GM21367 (cell line): ENCODE data around the gene DUOX1.

Experiments
- ATAC-seq: cut with Tn5 transposase; IDR thresholded peaks from one replicate; pipeline ENCODE4 v1.9.1; 2021; ENCODE audit not compliant: unreplicated experiment

DUOX1 gene

DNA sequence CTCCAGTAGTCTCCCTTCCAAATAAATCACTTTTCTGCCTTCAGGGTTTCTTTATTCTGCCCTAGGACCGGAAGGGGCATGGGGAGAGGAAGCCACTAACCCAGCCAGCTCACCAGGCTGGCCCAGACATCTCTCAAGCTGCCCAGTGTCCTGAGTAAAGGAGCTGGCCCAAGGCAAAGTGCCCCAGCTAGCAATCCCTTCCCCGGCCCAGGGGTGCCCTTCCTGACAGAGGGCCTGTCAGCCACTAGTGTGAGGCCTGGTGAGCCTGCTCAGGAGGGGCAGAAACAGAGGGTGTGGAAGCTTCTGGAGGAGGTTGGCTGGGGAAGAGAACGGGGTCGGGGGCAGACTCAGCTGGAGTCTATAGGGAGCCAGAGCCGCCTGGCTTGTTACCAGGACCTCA lies 35.7 kb downstream of the DUOX1 start:
- ATAC-seq: no peak

DNA sequence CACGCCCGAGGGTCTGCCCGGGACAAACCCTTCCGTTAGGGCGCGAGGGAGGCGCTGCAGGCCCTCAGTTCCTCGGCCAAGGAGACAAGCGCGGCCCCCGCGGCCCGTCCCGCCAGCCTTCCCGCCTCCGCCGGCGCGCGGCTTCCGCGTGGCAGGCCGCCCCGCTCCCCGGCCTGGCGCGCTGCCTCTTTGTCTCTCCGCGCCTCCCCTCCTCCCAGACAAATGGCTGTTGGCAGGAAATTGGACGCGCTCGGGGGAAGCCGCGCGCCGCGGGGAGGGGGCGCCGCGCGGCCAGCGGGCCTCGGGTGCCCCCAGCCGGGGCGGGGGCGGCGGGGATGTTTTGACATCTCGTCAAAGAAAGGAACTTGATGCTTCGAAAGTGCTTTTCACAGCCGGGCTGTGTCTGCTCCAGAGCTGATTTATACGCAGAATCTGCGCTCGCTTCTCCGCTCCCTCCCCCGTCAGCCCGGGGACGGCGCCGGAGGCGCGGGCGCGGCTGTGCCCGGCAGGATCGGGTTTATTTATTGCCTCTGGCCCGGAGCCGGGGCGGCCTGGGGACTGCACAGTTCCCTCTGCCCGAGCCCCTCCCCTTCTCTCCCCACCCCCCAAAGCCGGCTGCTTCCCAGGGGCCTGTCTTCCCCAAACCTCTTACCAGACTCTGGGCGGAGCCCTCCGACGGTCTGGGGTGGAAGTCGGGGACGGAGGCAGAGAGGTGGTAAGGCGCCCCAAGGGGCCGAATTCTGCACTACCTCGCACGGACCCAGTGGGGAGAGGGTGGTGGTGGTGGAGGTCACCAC lies 37.2 kb downstream of the DUOX1 start:
- peak; percentile 85 for ATAC-seq

DNA sequence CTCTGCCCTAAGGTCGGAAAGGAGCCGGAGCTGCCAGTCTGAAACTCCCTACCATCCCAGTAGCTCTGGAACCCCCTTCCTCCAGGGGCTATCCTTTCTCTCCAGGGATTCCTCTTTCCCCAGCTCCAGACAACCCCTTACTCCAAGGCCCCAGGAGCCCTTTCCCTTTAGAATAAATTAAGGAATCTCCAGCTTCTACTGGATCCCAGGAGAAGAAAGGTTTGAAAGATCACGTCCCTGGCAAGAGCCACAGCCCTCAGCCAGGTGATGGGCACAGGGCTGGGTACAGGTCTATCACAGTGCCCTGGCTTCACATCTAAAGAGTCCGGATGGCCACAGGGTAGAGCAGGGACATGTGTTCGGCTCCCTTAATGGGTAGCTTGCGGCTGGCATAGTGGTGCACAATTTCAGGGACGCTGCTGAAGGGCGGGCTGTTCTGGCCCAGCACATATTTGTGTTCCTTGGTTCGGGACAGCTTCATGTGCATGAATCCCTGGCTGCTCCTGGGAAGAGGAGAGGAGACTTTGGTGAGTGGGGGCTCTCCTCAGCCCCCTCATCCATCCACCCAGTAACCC lies 37.9 kb downstream of the DUOX1 start:
- no peak for ATAC-seq

DNA sequence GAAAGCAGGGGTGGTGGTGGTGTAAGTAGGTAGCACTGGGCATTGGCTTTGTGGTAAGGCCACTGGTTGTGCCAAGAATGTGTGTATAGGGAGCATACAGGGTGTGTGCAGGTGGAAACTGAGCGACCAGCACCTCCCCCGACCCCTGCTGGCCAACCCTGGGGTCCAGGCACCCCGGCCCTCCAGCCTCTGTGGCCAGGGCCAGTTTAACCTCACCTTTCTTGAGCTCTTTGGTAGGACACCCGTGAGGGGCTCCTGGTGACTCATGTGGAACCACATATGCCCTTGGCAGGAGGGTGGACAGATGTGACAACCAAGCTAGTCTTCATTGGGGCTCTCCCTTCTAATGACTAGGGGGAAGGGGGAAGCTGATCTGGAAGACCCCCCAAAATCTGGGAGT lies 38.5 kb downstream of the DUOX1 start:
- ATAC-seq: no peak

DNA sequence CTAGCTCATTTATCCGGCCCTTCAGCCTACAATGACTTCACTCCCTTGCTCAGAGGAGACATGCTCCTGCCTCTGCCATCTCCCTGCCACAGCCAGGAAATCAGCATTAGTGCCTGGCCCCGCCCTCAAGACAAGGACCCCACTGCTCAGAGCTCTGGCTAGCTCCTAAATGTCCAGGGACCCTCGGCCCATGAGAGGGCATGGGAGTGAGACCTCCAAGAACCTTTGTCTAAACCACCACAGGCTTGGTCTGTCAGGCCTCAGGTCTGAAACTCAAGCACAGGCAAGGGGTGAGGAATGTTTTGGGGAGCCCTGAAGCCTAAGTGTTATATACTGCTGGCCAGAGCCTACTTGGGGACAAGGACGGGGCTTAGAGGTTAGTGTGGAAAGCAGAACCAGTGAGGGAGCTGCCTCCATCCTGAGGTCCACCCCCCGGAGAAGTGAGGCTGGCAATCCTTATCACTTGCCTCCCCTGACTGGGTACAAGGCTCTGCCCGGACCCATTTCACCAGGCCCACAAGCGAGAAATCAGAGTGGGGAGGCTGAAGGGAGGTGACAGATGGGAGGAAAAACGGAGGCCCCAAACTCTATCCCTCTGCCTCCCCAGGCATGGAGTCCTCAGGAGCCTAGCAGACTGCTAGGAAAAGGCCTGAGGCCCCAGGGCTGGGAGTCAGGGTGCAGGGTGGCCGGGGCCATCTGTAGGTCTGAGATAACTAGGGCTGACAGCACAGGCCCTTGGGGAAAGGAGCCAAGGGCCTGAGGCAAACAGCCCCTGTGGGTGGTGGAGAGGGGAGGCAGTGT lies 39.2 kb downstream of the DUOX1 start:
- no peak for ATAC-seq

DNA sequence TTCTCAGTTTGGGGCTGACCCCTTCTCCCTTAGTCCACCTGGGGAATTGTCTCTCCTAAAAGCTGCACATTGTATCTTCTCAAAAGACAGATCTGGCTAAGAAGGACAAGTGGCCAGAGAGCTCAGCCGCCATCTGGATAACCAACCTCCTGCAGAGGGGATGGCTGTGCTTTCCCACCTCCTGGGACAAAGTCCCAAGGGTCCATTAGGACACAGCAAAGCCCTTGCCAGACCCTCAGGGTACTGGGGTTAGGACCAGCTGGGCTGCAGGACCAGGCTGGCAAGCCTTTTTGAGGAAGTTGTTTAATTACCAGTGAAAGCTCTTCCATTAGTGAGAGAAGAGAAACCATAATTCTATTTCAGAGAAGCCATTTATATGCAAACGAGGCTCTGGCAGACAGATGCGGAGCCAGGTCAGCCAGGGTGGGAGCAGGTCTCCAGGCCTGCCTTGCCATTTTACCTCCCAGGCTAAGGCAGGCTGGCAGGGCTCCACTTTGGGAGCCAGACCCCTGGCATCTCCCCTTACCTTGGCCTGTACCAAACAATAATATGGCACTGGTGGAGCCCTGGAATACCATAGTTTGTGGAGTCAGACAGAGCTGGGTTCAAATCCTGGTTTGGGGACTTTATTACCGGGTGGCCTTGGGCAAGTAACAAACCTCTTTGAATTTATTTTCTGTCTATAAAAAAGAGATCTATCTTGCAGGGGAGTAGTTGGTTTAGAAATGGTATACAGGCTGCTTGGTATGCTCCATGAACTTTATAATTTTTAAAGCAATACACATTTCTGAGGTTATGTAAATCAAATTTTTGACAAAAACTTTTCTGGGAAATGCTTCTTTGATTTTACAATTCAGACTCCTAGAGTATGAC lies 40.0 kb downstream of the DUOX1 start:
- ATAC-seq: no peak

DNA sequence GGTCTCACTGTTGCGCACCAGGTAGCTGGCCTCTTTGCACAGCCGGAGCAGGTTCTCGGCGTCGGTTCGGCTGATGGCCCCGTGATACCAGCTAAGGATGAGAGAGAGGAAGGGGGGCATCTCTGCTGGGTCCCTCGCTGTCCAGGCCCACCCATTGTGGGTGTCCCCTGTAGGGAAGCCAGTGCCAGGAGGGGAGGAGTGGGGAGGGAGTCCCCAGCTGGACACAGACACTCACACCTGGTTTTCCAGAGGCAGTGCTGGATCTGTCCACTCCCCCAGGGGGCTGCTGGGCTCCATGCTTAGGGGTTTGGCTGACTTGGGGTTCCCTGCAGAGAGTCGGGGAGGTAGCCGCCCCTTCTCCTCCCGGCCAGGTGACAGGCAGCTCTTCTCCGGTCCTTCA lies 42.1 kb downstream of the DUOX1 start:
- ATAC-seq: no peak

DNA sequence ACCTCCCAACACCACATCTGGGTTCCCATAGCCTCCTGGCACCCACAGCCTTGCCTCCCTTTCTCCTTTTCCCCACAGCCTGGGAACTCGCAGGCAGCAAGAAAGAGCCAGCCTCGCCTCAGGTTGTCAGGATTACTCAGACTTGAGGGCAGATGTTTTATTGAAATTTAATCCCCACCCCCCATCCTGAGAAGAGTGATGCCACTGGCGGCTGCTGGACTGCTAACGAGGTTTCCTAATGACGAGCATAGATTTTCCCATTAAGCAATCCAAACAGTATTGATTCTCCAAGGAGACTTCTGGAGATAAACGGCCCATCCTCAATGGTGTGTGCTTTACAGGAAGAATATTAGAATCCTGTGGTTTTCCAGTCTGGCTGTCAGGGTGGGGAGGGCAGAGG lies 44.3 kb downstream of the DUOX1 start:
- no peak for ATAC-seq

DNA sequence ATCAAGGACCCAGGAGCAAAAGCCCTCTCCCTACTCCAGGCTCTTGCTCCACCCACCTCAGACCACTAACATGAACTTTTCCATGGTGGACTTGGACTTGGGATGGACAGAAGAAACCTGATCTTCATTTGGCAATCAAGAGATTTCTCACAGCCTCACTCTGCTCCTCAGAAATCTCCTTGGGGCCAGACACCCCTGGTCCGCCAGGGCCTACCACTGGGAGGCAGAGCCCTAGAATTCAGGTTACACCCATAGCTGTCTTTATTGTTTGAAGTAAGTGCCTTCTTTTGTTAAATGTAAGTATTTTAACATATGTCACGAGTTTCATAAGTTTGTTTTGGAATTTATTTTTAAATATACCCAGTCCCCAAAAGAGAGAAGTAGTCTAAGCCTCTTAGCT lies 44.8 kb downstream of the DUOX1 start:
- ATAC-seq: no peak

DNA sequence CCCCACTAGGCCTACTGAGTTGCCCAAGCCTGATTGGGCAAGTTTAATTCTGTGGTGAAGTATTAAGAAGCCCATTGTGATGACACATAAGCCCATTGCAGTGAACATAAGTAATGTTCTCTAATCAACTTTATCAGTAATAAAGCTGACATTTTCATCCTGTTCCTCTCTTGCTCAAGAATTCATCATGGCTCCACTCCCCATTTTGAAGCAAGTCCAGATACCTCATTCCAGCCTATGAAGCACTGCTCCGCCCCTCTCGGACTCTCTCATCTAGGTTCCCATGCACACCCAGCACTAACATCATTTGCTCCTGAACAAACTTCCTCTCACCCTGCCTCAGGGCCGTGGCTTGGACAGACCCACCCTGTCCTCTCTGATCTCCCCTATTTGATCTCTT lies 47.5 kb downstream of the DUOX1 start:
- ATAC-seq: no peak

DNA sequence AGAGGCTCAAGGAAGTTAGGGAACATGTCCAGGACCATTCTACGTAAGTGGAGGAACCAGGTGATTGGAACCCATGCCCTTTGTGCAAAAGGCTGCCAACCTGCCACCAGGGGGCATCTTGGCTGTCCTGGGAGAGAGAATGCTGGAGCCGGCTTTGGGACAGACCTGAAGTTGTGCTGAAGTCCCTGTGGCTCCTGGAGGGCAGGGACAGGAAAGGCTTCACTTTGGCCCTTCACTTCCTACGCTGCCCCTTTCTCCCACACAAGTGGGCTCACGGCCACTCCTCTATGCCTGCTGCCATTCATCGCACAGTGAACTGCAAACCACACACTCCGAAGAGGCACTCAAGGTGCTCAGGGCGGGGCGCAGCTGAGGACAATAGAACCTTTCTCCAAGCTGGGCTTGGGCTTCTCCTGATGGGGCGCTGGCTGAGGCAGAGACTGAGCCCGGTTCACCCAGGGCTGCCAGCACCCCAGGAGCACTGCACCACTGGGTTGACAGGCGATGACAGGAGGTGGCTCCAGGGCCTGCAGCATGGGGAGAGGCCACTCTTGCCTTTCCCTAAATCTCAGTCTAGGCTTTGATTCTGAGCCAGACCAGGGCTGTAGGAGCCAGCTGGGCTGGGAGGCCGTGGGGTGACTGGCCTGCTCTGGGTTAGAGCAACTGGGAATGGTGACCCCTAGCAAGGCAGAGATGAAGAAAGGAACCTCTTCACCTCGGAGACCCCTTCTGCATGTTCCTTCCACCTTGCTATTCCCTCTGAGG lies 49.6 kb downstream of the DUOX1 start:
- ATAC-seq: no peak

DNA sequence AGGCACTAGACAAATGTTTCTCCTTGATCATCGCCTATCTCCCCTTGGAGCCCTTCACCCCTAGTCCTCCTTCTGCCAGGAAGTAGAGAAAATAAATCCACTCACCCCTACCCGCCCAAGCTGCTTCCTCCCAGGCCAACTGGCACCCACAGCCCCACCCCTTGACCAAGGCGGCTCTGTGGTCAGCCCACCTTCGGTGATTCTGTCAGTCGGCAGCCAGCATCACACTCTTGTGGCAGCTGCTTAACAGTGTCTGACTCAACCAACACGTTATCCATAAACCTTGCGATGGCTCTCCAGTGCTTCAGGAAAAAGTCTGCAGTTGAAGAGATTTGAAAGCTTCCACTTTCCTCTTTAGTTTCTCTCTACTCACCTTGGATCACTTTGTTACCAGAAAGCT lies 50.4 kb downstream of the DUOX1 start:
- ATAC-seq: no peak

DNA sequence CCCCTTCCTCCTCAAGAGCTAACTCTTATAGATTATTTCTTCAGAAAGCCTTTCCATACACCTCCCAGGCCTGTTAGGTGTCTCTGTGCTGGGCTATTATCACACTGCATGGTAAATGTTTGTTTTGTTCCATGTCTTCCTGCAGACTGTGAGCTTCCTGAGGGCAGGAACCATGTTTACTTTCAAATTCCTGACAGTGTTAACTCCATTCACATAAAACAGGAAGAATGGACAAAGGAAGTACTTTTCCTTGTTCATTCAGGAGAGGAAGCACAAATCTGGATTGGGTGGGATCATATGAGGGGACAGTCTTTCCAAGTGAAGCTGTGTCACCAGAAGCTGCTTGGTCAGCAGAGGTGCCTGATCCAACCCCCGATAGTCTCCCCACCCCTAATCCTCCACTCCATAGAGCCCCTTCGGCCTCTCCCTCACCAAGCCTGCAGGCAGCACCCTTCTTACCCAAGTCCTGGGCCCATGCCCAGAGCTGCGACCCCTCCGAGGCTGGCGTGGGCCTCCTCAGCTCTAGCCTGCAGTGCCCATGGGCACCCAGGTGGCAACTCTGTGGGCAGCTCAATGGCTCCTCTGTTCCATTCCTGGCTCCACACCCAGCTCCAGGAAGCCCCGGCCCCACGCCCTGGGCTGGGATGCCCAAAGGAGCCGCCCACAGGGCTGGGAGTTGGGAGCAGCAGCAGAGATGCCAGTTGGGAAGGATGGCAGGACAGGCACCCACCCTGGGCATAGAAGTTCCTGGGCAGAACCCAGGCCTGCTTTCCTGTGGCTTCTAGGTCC lies 51.0 kb downstream of the DUOX1 start:
- no peak for ATAC-seq

DNA sequence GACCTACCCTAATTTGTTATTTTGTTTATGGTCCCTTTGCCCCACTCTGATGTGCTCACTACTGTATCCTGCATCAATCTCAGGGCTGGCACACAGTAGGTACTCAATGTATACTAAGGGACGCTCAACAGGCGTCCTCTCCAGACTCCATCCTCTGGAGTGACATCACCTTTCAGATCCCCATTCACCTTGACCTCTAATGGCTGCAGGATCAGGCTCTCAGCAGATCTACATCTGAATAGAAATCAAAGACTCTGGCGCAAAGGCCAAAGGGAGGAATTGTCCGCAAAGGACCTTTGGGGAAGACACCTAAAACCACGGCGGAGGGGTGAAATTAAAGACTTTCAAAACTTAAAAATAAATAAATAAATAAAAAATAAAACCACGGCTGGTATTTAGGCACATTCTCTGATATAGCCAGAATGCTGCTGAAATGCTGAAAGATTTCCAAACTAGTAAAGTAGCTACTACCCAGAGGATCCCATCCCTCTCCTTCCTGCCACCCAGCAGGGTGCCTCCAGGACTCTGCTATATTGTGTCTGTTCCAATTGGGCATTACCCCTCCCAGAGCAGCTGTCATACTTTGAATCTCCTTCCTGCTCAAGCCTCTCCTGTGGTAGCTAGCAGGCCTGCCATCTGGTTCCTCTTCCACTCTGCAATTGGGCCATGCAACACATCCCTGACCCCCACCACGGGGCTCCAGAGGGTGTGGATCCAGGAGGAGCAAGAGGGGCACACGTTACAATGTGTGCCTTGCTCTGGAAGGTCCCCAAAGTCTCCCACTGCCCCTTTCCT lies 51.9 kb downstream of the DUOX1 start:
- no peak for ATAC-seq

DNA sequence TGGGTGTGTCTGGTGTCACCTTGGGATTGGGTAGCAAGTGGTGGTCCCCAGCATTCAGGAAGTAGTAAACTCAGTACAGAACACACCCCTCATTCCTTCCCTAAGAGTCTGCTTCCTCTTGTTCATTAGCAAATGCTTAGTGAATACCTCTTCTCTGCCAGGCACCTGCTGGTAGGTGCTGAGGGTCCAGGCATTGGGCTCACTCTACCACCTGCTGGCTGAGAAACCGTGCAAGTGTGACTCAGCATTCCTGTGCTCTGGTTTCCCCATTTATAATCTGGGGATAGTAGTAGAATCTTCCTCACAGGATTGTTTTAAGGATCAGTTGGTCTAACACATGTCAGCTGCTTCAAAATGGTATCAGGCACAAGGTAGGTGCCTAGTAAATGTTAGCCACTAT lies 53.2 kb downstream of the DUOX1 start:
- no peak for ATAC-seq

DNA sequence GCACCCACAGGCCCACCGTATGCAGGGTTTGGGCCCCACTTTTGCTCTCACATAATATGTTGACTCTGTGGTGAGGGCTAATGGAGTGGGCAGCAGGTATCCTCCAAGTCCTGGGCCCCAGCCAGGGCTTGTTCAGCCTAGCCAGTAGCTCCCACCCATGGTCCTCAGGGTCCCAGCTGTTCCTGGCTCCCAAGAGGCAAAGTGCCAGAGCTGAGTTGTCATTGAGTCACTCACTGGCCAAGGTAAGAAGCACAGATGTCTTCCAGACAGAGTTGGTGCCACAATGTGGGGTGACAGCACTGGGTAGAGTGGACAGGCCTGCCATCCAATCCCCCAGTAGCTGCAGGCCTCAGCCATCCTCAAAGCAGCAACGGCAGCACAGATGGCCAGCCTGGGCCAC lies 53.7 kb downstream of the DUOX1 start:
- no peak for ATAC-seq

DNA sequence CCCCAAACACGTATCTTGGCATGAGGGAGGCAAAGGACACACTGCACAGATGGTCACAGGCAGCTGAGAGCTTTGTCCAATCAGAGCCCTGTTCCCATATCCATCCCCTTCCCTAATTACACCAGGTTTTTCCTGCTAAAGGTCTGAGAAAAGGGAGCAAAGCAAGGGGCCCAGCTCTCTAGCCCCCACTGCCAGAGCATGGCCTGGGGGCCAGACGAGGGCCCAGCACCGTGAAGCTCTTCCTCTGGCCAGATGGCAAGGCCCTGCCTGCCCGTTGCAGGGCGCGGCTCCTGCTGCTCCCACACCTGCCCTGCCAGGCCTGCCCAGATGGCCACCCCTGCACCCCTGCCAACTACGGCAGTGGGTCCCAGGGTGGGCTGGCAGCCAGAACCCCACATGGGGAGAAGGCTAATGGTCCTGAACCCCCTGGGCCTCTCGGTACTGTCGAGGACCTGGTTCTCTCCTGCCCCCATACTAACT lies 54.8 kb downstream of the DUOX1 start:
- no peak for ATAC-seq

DNA sequence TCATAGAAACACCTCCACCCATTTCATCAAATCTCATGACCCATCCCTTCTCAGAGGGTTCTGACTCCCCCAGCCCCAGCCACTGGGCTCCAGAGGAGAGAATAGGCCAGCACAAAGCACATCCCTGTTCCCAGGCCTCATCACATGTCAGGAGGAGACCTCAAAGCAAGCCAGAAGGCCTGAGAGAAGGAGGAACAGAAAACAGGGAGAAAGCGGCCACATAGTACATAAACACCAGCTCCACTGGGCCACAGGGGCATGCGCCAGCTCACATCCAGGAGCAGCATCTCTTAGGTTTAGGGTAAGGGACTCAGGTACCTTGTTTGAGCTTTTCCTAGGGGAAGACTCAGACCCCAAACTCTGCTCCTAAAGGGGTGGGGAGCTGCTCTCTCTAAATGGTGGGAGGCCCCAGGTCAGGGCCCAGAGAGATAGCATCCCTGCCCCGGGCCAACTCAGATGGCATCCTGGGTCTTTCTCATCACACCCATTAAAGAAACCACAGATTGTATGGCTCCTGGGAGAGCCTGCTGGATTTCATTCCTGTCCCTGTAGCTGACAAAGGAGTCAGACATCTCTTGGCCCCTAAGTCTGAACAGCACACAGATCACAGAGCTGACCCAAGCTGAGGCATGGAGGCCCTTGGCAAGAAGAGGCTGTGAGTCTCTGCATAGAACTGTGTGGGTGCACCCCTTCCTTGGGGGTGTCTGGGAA lies 55.4 kb downstream of the DUOX1 start:
- no peak for ATAC-seq
